HG03520 (cell line): Measurements from ENCODE around the gene CXCL10.
A peak's percentile ranks its signal among the peaks of the same experiment; 100 is the strongest.
"Not testable (repeated sequence)": the region's sequence is repeated elsewhere in the genome, so short reads cannot be mapped to it uniquely, and the experiment has no call there.

Source experiments
- ATAC-seq: cut with Tn5 transposase; IDR thresholded peaks from one replicate; pipeline ENCODE4 v1.9.1; 2021; ENCODE audit warnings: mild to moderate bottlenecking, moderate library complexity; ENCODE audit not compliant: unreplicated experiment

The CXCL10 gene

DNA sequence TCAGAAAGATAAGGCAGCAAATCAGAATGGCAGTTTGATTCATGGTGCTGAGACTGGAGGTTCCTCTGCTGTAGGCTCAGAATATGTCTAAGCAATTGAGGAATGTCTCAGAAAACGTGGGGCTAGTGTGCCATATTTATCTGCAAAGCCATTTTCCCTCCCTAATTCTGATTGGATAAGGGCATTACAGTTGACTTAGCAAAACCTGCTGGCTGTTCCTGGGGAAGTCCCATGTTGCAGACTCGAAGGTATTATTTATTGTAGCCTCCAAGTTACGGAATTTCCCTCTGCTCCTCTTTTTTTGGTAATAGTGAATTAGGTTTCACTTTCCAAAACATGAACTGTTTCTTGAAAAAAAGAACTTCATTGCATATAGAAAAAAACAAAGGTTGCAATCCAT, at the start of gene CXCL10:
Gene CXCL10, minus strand, starts transcription at position 109 of the 400 bp plus-strand sequence. Its CDS starts 66 bp downstream, at position 43.
- no peak for ATAC-seq

DNA sequence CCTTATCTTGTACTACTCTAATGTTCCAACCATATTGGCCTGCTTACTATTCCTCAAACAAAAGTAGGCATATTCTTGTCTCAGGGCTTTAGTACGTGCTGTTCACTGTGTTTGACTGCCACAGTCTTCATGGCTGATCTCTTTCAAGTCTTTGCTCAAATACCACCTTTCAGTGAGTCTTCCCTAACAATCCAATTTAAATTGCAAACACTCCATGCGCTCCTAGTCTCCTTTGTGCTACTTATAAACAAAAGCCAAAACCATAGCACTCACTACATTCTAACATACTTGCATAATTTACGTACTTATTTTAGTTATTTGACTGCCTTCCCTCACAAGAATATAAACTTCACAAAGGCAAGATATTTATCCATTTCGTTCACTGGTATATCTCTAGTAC, 49.5 kb upstream of the CXCL10 start:
- ATAC-seq, result no peak

DNA sequence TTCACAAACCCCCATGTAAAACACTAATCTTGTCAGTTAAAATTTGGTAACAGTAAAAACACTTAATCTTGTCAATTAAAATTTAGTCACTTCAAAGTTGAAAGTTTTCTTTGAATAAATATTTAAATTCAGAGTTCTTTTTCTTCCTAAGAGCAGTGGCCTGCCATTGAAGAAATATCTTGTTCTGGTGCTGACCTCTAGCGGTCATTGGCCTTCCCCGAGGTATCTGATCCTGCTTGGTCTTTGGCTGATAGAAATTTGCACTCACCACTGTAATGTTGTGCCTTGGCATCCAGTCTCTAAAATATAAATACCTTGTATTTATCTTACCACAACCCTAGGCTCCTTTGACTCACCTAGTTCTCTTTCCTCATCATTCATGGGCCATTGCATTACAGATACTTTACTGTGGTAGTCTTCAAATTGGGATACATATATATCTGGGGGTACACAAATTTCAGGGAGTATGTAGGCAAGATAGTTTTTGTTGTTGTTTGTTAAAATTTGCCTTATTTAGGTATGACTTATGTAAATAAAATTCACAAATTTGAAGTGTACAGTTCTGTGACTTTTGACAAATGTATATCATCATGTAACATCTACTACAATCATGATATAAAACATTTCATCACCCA, 44.5 kb upstream of the CXCL10 start:
- ATAC-seq, result peak; percentile 67

DNA sequence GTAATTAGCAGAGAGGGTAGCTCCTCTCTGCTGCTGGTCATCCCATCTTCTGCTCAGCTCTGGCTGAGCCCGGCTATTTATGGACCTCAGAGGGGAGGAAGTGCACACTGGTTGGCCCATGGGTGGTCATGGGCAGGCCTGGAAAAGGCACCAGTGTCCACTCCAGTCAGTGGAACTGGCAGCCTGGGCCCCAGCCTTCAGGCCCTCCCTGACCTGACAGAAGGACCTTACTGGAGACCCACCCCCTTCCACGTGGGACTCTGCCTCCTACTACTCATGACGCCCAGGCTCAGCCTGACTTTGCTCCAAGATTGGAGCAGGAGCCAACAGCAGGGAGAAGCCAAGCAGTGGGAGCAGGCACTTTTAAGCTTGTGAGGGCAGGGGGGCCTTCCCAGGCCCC, 43.2 kb upstream of the CXCL10 start:
- no peak for ATAC-seq

DNA sequence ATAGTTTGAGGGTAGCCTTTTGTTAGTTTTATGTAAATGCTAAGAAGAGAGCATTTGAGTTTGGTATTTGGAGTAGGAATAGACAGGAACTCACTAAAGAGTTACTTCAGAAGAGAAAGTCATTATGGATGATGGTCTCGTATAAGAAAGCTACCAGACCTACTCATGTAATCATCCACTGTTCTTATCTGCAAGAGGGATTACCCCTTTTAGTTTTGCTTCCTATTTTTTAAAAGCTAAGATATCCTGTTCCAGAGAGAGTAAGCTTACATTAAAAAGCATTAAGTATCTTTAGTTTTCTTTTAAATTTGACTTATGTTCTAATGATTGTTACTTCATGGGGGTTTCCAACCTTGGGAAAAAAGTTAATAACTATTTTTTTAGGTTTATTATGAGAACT, 38.7 kb upstream of the CXCL10 start:
- ATAC-seq, result no peak

DNA sequence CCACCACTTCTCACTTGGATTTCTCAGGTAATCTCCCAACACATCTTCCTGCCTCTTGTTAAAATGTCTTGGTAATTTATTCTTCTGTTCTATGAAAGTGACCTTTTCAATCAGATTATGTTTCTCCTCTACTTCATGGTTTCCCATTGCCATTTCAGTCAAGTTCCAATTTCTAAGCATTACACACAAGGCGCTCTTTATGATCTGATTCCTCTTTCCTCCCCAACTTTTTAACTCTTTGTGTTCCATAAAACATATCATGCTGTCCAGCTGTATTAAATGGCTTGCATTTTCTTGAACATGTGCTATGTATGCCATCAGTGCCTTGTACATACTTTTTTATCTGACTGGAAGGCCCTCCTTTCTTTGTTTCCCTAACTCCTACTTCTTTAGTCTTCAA, 38.1 kb upstream of the CXCL10 start:
- no peak for ATAC-seq

DNA sequence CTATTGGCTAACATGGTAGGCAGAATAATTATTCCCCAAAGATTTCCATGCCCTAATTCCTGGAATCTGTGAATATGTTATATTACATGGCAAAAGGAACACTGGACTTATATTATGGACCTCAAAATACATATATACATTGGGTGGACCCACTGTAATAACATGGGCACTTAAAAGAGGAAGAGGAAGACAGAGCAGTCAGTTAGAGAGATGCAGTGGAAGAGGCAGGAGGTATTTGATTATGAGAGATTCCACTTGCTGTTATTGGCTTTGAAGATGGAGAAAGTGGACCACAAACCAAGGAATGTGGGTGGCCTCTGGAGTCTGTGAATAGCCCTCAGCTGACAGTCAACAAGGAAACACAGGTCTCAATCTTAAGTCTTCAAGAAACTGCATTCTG, 37.2 kb upstream of the CXCL10 start:
- no peak for ATAC-seq

DNA sequence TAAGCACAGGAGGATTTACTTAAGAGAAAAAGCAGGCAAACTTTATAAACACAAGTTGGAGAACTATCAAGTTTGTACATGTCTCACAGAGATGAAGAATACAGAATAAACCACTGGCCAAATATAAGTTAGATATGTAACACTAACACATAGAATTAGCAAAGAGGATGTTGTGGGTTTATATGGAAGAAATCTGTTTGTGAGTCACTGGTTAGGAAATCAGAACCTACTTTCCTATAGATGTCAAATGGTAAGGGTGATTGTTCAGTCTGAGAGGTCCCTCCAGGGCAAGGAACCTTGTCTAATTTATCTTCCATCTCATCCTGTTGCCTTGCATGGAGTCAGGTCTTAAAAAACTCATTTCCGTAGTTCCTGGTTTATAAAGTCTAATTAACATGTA, 36.5 kb upstream of the CXCL10 start:
- no peak for ATAC-seq

DNA sequence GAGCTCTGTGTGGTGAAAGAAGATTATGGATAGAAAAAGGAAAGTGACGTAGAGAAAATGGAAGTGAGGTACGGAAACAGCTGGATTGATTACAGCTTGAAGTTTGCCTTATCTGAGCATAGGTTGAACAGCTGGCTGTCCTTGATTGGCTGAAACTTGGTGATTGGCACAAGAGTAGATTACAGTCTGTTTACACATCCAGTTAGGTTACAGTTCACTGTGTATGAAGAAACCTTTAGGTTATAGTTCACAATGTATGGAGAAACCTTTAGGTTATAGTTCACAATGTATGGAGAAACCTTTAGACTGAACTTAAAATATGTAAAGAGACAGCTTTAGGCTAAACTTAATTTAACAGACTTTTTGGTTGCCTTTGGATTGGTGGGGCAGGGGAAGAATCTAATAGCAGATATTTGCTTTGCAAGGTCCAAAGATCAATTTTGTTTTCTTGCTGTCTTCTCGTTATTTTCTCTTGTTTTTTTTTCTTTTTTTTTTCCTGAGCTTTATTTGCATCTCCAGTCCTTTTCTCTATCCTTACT, 35.7 kb upstream of the CXCL10 start:
- no peak for ATAC-seq

DNA sequence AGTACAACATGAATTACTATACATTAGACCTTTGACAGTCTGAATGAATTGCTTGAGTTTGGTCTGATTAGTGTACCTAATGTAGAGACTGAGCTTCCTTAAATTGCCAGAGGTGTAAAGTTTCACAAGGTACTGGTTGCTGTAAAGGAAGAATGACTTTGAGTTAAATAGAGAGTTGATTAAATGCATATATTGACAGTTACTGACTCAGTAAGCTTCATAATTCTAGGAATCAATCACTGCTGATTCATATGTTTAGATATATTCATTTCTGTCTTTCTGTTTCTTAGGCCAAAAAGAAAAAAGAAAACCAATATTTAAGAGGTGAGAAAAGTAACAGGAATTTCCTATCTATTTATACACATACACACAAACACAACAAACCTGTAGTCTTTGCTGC, 35.0 kb upstream of the CXCL10 start:
- no peak for ATAC-seq

DNA sequence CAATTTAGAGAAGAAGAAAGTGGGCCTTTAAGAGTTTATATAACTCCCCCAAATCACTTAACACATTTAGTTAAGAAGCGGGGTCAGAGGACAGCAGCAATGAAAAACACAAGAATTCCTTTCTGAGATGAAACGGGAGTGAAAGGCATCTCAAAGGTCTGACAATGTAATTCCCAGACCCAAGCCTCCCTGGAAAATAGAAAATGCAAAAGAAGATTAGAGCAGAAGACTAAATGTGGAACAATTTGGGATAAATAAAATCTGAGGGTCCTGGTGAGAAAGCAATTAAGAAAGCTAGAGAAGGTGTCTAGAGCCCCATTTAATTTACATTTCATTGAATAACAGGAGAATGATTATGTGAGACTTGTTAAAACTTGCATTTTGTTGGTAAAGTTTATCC, 32.1 kb upstream of the CXCL10 start:
- no peak for ATAC-seq

DNA sequence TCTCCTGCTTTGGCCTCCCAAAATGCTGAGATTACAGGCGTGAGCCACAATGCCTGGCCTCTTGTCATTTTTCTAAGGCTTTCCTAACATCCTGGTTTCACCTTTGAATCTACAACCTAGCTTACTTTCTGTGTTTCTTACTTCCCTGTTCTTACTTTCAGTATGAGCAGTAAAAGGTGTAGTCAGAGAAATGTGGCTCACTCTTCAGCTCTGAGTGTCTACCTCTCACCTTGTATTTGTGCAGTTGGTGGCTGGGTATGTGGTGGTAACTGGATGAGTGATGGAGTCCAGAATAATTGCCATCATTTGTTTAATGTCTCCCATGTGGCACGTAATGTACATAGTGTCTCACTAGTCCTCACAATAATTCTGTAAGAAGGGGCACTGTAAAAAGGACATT, 31.7 kb upstream of the CXCL10 start:
- ATAC-seq, result peak; percentile 98

DNA sequence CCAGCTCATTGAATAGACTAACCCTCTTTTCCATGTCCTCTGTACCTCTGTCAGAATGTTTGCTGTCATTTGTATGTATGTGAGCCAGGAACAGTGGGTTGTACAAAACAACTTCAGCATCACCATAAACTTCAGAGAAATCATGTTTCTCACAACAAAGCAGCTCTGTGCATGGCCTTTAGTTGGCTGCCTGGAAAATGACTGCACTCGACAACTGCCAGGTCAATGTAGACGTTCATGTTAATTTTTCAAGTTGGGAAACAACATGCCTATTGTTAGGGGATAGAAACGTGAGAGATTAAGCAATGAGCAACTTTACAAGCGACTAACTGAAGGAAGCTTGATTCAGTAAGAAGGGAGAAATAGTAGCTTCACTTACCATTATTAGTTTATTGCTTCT, 30.4 kb upstream of the CXCL10 start:
- no peak for ATAC-seq

DNA sequence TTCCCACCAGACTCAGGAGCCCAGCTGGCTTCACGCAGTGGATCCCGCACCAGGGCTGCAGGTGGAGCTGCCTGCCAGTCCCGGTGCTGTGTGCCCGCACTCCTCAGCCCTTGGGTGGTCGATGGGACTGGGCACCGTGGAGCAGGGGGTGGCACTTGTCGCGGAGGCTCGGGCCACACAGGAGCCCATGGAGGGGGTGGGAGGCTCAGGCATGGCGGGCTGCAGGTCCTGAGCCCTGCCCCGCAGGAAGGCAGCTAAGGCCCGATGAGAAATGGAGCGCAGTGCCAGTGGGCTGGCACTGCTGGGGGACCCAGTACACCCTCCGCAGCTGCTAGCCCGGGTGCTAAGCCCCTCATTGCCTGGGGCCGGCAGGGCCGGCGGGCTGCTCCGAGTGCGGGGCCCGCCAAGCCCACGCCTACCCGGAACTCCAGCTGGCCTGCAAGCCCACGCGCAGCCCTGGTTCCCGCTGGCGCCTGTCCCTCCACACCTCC, 27.3 kb upstream of the CXCL10 start:
- not testable (repeated sequence) for ATAC-seq

DNA sequence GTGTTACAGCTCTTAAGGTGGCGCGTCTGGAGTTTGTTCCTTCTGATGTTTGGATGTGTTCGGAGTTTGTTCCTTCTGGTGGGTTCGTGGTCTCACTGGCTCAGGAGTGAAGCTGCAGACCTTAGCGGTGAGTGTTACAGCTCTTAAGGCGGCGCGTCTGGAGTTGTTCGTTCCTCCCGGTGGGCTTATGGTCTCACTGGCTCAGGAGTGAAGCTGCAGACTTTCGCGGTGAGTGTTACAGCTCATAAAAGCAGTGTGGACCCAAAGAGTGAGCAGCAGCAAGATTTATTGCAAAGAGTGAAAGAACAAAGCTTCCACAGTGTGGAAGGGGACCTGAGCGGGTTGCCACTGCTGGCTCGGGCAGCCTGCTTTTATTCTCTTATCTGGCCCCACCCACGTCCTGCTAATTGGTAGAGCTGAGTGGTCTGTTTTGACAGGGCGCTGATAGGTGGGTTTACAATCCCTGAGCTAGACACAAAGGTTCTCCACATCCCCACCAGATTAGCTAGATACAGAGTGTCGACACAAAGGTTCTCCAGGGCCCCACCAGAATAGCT, 26.6 kb upstream of the CXCL10 start:
- ATAC-seq, result not testable (repeated sequence)

DNA sequence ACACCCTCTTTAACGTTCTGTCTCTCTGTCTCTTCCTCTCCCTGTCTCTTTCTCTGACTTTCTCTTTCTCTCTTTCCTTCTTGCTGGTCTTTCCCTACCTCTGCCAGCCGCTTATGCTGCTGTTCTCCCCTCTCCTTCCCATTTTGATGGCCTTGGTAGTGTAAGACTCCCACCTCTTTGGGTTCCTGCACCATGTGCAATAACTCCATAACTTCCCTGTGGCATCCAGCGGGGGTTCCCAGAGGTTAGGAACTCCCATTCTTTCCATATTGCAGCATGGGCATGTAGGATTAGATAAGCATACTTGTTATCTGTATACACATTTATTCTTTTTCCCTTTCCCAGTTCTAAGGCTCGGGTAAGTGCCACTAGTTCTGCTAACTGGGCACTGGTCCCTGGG, 21.4 kb upstream of the CXCL10 start:
- not testable (repeated sequence) for ATAC-seq

DNA sequence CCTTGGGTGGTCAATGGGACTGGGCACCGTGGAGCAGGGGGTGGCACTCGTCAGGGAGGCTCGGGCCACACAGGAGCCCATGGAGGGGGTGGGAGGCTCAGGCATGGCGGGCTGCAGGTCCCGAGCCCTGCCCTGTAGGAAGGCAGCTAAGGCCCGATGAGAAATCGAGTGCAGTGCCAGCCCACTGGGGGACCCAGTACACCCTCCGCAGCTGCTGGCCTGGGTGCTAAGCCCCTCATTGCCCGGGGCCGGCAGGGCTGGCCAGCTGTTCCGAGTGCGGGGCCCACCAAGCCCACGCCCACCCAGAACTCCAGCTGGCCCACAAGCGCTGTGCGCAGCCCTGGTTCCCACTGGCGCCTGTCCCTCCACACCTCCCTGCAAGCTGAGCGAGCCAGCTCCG, 20.0 kb upstream of the CXCL10 start:
- ATAC-seq, result not testable (repeated sequence)

DNA sequence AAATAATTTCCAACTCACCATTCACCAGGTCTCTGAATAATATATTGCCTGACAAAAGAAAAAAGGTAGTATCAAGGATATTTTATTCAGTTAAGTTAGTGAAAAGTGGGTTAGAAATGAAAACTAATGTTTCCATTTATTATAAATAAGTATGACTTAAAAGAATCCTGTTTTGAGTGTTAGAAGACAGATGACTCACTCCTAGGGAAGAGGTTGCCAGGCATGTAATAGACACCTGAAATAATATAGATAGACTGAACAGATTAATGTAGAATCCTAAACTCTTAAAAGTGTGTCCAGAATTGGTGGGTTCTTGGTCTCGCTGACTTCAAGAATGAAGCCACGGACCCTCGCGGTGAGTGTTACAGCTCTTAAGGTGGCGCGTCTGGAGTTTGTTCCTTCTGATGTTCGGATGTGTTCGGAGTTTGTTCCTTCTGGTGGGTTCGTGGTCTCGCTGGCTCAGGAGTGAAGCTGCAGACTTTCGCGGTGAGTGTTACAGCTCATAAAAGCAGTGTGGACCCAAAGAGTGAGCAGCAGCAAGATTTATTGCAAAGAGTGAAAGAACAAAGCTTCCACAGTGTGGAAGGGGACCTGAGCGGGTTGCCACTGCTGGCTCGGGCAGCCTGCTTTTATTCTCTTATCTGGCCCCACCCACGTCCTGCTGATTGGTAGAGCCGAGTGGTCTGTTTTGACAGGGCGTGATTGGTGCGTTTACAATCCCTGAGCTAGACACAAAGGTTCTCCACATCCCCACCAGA, 19.1 kb upstream of the CXCL10 start:
- not testable (repeated sequence) for ATAC-seq

DNA sequence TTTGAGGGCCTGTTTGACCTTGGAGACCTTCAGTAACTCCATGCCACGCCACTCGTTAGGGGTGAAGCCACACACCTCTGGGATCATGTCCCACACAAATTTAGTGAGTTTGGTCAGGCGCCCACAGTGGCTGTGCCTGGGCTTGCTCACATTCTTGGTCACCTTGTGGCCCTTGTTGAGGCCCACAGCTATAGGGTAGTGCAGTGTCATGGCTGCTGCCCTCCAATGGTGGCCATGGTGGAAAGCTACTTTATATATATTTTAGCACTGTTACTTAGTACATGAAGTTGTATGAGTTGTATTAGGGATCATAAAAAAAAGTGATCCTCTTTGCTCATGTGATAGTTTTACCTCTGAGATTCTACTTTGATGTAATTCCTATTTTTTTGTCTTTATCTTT, 13.6 kb upstream of the CXCL10 start:
- ATAC-seq, result no peak

DNA sequence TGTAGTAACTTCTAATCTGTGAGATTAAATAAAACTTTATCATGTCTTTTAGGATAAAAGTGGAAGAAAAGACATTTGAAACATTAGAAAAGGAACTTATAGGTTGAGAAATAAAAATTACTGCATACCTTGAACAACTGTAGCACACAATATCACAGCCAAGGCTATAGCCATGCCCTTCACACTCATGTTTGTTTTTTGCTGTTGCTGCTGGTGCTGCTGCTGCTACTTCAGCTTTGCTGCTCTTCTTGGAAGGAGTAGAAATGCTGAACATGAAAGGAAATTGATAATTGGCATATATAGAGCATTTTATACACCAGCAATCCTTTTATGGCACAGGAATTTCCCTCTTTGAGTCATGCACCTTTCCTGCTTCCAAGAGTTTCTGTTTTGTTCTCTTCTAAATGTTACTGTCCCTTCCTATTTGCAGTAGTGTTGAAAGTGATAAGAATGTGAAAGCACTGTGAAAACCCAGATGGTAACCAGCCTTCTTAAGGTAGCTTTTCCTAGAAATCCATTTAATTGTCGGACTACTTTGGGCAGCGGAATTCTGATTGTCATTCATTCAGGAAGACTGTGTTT, 12.6 kb upstream of the CXCL10 start, which contains the start of gene CXCL11:
Gene CXCL11, minus strand, starts transcription at position 272 of the 582 bp plus-strand sequence. Its CDS starts 83 bp downstream, at position 189.
- ATAC-seq, result no peak

DNA sequence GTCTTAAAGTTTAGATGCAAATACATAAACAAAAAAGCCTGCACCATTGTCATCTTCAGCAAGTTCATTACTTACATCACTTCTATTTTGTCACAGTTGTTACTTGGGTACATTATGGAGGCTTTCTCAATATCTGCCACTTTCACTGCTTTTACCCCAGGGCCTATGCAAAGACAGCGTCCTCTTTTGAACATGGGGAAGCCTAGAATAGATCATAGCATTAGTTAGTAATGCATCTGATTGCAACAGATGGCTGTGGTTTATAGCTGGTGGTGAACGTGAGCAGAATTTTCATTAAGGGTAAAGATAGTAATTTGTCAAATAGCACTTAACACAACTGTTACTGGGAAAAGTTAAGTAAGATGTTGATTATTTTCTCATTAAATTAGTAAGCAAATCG, 11.8 kb upstream of the CXCL10 start:
- no peak for ATAC-seq
